GM21825 (cell line): ENCODE measurements around the gene TRAPPC12.
"Not testable (repeated sequence)": the region's sequence is repeated elsewhere in the genome, so short reads cannot be mapped to it uniquely, and the experiment has no call there.

Experiments used
- ATAC-seq: cut with Tn5 transposase; IDR thresholded peaks from one replicate; pipeline ENCODE4 v1.9.1; 2021; ENCODE audit warnings: mild to moderate bottlenecking, moderate library complexity; ENCODE audit not compliant: unreplicated experiment

The TRAPPC12 gene

GRCh38 chr2:3483227-3483985, 103.9 kb downstream of the TRAPPC12 start:
- ATAC-seq, result no peak

GRCh38 chr2:3483986-3484960, 104.8 kb downstream of the TRAPPC12 start:
- no peak for ATAC-seq

- ATAC-seq, result no peak
Measured at GRCh38 chr2:3485166-3485565, 105.7 kb downstream of the TRAPPC12 start.

- no peak for ATAC-seq
Measured at GRCh38 chr2:3486047-3487027, 106.8 kb downstream of the TRAPPC12 start.

GRCh38 chr2:3487028-3487425, 107.5 kb downstream of the TRAPPC12 start:
- no peak for ATAC-seq

GRCh38 chr2:3487432-3487831, 107.9 kb downstream of the TRAPPC12 start:
- ATAC-seq, result no peak

- ATAC-seq, result no peak
Measured at GRCh38 chr2:3488061-3488531, 108.6 kb downstream of the TRAPPC12 start.

- ATAC-seq, result no peak
Measured at GRCh38 chr2:3488855-3489763, 109.6 kb downstream of the TRAPPC12 start.

- ATAC-seq, result no peak
Measured at GRCh38 chr2:3489764-3490115, 110.2 kb downstream of the TRAPPC12 start.

- no peak for ATAC-seq
Measured at GRCh38 chr2:3490191-3491170, 111.0 kb downstream of the TRAPPC12 start.

- ATAC-seq, result no peak
Measured at GRCh38 chr2:3491306-3491705, 111.8 kb downstream of the TRAPPC12 start.

- ATAC-seq, result no peak
Measured at GRCh38 chr2:3491716-3492474, 112.4 kb downstream of the TRAPPC12 start.

- ATAC-seq, result not testable (repeated sequence)
Measured at GRCh38 chr2:3492475-3492787, 112.9 kb downstream of the TRAPPC12 start.

GRCh38 chr2:3492951-3493614, 113.6 kb downstream of the TRAPPC12 start:
- ATAC-seq, result no peak

GRCh38 chr2:3493615-3494007, 114.1 kb downstream of the TRAPPC12 start:
- no peak for ATAC-seq

- ATAC-seq, result no peak
Measured at GRCh38 chr2:3494984-3495666, 115.6 kb downstream of the TRAPPC12 start.

- ATAC-seq, result not testable (repeated sequence)
Measured at GRCh38 chr2:3496708-3497080, 117.2 kb downstream of the TRAPPC12 start.
